Measurements from ENCODE around the gene OR2M7. TPM values are rescaled to one million over a fixed set of nuclear protein-coding genes. Genes with fewer than 3 reads are reported as not detected.

OR2M7 gene
- total RNA-seq, 1 experiment from 2014 or later: not detected

- Histone ChIP-seq H3K9me3 (ENCODE audit: control insufficient read depth, low read depth, low read length) (peaks cover 77% of the 10 kb centered on the region), H3K79me2 (ENCODE audit: insufficient read depth, low read length) (no peaks in the 10 kb centered on the region), H2BK12ac (ENCODE audit: insufficient read length, low read depth, low read length) (no peak overlapping the region), H3K56ac (ENCODE audit: insufficient read length, low read depth, low read length) (no peak overlapping the region), H3K18ac (ENCODE audit: insufficient read length, low read depth, low read length) (no peak overlapping the region), H4K91ac (ENCODE audit: insufficient read length, low read depth, low read length) (no peak overlapping the region), H3K4ac (ENCODE audit: low read depth, low read length) (no peak overlapping the region), H3K4me1 (ENCODE audit: insufficient read depth, low read length) (no peaks in the 10 kb centered on the region), H3K4me2 (ENCODE audit: insufficient read depth, insufficient read length, low read length) (no peak overlapping the region), H3K14ac (ENCODE audit: insufficient read depth, low read length) (no peak overlapping the region), H3K9ac (ENCODE audit: extremely low read depth, insufficient read length, low read length) (no peak overlapping the region), H4K5ac (ENCODE audit: insufficient read length, low read depth, low read length) (no peak overlapping the region), H3K23ac (ENCODE audit: insufficient read length, low read depth, low read length) (no peak overlapping the region), H2BK15ac (ENCODE audit: low read depth, low read length) (no peak overlapping the region), H2BK20ac (ENCODE audit: low read depth, low read length, poor library complexity, severe bottlenecking) (no peak overlapping the region), H3K27me3 (ENCODE audit: insufficient read depth, low read length) (no peaks in the 10 kb centered on the region), H2AFZ (ENCODE audit: low read length) (no peak overlapping the region), H3T11ph (ENCODE audit: low read length) (no peak overlapping the region), H3K27ac (ENCODE audit: insufficient read length, low read depth, low read length) (no peak overlapping the region), H2AK5ac (ENCODE audit: insufficient read length, low read length) (no peak overlapping the region), H4K8ac (replicated peaks; ENCODE audit: insufficient read length, low read depth, low read length) (no peak overlapping the region), H3K79me1 (ENCODE audit: insufficient read depth, low read depth, low read length, poor library complexity, severe bottlenecking) (no peaks in the 10 kb centered on the region), H2BK5ac (ENCODE audit: insufficient read length, low read length) (no peak overlapping the region), H2BK120ac (ENCODE audit: low read depth, low read length, poor library complexity, severe bottlenecking) (no peak overlapping the region), H4K20me1 (ENCODE audit: control insufficient read depth, insufficient read depth, insufficient read length) (no peaks in the 10 kb centered on the region), H3K23me2 (ENCODE audit: insufficient read length, low read depth, low read length, poor library complexity, severe bottlenecking) (no peaks in the 10 kb centered on the region)
- Mint-ChIP-seq H3K9me3 (peaks cover 79 to 85% of the 10 kb centered on the region in 2 experiments), H3K4me1 (no peaks in the 10 kb centered on the region), H3K4me3 (no peak overlapping the region), H3K27me3 (ENCODE audit: low read depth) (no peaks in the 10 kb centered on the region), H3K36me3 (ENCODE audit: insufficient read depth in 1 of 3, low read depth in 3 of 3) (peaks cover 0 to 26% (median 7%) of the 10 kb centered on the region in 3 experiments; a peak in 3 of 7 replicates), H3K27ac (no peak overlapping the region)
- DNase-seq: no peak
- no CpG with 5 or more reads among the region's 3 CpGs for WGBS (ENCODE audit: extremely low coverage, insufficient read length, low lambda C conversion rate)
- TF ChIP-seq CTCF (conservative IDR thresholded peaks at IDR 0.05): no peak
Observed at GRCh38 chr1:248359415-248359814, 35.0 kb upstream of the OR2M7 start.
